Stimulated activated CD8-positive, alpha-beta memory T cell treated with anti-CD3 and anti-CD28 coated beads, Interleukin-15, amount 100 ng/mL, for 4 hours (primary cell): Measurements from ENCODE around the gene USP21.
"Not testable (repeated sequence)": the region's sequence is repeated elsewhere in the genome, so short reads cannot be mapped to it uniquely, and the experiment has no call there.

Experiments used
- DNase-seq, 2 donors: peaks; one replicate each; pipeline ENCODE4 v3.0.0-alpha.2; 2020; ENCODE audit warnings: low read depth in 2 of 2

Gene USP21, protein sequence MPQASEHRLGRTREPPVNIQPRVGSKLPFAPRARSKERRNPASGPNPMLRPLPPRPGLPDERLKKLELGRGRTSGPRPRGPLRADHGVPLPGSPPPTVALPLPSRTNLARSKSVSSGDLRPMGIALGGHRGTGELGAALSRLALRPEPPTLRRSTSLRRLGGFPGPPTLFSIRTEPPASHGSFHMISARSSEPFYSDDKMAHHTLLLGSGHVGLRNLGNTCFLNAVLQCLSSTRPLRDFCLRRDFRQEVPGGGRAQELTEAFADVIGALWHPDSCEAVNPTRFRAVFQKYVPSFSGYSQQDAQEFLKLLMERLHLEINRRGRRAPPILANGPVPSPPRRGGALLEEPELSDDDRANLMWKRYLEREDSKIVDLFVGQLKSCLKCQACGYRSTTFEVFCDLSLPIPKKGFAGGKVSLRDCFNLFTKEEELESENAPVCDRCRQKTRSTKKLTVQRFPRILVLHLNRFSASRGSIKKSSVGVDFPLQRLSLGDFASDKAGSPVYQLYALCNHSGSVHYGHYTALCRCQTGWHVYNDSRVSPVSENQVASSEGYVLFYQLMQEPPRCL

DNA sequence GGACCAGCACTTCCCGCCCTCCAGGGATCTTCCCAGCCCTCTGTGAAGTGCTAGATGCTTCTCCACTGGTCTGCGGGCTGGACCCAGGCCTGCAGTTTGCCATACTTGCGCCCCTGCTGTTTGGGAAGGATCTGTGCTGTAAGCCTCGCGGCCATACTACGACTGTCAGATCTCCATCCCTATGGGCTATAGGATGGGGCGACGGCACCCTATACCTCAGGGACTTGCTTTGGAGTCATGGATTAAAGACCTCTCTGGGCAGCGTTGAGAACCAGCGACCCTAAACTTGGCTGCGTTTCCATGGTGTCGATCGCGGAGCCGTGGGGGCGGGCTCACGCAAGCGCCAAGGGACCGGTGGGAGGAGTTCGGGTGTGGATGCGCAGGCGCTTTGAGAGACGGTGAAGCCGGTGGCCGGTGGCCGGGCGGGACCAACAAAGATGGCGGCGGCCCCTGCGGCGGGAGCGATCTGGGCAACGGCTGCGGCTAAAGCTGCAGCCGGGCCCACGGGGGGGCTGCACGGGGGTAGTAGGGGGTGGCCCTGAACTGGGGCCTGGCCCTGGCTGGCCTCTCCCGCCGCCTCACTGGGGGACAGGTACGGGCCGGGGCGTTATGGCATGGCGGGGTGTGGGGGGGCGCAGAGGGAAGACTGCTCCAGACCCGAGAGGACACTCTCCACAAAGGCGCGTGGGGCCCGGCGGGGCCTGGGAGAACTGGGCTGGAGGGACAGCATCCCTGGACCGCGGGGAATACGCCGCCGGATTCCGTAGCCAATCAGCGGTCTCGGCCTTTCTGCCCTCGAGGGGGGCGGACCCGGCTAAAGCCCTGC, at the start of gene USP21:
Gene USP21 (plus strand): TSS at position 414 of the 826 bp plus-strand sequence. CDS start 1,141 bp downstream, outside the sequence.
- peak; percentile 82 to 83 for DNase-seq

DNA sequence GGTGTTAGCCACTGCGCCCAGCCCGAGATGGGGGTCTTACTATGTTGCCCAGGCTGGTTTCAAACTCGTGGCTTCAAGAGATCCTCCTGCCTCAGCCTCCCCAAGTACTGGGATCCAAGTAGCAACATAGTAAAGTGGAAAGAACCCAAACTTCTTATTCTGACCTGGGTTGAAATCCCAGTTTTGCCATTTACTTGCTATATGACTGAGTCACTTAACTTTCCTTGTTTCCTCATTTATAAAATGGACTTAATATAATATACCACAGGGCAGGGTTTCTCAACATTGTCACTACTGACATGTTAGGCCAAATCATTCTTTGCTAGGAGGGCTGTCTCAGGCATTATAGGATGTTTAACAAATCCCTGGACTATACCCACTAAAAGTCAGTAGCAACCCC, 48.2 kb upstream of the USP21 start:
- no peak for DNase-seq

DNA sequence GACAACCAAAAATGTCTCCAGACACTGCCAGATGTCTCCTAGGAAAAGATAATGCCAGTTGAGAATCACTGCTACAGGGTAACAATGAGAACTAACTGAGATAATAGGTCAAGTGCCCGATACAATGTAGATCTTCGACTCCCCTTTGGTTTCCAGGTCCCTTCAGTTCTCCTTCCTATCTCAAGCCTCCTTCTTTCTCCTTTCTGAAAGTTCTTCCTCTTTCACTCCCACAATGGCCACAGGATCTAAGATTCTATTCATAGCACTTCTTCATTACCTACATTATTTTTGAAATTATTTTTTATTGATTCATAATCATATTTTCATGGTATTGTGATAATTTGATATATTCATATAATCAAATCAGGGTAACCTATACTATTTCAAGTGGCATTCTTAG, 47.8 kb upstream of the USP21 start:
- DNase-seq, result no peak

DNA sequence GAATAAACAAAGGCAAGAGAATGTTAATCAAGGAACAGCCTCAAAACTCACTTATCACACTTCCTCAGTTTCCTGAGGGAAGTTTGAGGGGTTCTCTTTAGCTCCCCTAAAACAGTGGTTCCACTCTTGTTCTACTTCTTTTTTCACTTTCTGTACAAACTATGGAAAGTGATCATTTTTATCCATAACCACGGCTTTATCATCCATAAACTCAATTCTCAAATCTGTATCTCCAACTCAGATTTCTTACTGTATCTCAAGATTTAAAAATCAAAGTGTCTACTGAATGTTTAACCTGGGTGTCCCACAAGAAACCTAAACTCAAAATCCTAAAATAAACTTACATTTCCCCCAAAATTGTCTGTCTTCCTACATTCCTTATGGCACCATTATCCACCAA, 45.4 kb upstream of the USP21 start:
- no peak for DNase-seq

DNA sequence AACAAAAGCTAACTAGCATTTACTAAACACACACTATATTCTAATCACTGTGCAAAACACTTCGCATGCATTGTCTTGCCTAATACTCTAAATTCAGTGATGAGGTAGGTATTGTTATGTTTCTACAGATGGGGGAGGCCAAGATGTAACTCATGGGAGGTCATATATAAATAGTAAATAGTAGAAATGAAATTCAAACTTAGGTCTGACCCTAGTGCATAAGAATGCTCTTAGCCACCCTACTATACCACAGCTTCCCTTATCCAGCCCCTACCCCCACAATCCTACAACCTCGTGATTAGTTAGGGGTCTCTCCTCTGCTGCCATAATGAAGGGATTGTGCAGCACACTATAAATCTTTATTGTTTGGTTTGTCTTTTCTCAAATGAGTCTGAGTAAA, 44.7 kb upstream of the USP21 start:
- DNase-seq, result no peak

DNA sequence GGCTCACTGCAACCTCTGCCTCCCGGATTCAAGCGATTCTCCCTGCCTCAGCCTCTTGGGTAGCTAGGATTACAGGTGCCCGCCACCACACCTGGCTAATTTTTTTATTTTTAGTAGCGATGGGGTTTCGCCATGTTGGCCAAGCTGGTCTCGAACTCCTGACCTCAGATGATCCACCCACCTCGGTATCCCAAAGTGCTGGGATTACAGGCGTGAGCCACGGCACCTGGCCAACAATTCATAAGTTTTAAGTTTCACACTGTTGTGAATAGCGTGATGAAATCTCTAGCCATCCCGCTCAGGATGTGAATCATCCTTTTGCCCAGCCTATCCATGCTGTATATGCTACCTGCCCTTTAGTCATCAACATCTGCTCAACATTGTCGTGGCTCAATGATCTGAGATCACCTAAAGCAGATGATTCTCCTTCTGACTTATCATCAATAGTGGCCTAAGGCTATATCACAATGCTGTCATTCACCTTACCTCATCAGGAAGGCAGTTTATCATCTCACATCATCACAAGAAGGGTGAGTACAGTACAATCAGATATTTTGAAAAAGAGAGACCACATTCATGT, 44.1 kb upstream of the USP21 start:
- DNase-seq, result no peak

DNA sequence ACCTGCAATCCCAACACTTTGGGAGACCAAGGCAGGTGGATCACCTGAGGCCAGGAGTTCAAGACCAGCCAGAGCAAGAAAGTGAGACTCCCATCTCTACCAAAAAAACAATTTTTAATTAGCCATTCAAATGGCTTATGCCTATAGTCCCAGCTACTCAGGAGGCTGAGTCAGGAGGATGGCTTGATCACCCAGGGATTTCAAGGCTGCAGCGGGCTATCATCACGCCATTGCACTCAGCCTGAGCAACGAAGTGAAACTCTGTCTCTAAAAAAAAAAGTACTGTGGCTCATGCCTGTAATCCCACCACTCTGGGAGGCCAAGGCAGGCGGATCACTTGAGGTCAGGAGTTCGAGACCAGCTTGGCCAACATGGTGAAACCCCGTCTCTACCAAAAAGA, 43.3 kb upstream of the USP21 start:
- not testable (repeated sequence) for DNase-seq

DNA sequence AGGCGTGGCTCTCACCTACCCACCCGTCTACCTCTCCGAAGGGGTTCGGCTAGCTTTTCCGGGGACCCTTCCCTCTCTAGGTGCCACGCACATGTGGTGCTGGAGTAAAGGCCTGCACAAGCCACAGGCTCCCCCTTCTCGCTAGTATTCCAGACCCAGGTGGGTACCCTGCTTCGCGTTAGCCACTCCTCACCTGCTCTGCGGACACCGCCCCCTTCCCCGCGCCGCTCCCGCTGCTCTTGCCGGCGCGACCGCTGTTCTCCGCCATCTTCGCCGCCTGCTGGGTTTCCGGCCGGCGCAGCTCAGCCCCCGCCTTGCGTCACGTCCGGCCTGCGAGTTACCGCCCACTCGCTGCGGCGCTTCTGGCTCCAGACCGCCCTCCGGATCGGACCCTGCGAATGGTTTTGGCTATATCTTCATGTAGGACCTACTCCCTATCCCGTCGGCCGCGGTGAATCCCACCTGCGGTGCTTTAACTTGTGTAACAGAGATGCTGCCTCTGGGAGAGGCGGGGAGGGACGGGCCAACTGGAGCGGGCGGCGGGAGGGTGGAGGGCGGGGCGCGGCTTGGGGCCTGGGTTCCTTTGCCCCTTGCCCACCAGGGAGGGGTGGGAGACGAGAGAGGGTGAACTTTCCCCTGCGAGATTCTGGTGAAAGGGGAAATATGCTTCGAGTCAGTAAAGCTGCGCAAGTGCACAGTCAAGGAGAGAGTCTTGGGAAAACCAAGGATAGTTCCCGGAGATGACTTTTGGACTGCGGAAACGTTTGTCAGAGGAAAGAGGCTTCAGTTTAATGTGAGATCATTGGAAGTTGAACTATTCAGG, 41.3 kb upstream of the USP21 start, which contains the start of the genes NIT1 and PFDN2:
Gene NIT1 (plus strand): TSS at position 347 of the 823 bp plus-strand sequence. CDS start 72 bp downstream, at position 419.
Gene PFDN2 (minus strand): TSS at position 279 of the 823 bp plus-strand sequence. CDS start 11 bp downstream, at position 268.
- DNase-seq, result peak; percentile 71 to 77

DNA sequence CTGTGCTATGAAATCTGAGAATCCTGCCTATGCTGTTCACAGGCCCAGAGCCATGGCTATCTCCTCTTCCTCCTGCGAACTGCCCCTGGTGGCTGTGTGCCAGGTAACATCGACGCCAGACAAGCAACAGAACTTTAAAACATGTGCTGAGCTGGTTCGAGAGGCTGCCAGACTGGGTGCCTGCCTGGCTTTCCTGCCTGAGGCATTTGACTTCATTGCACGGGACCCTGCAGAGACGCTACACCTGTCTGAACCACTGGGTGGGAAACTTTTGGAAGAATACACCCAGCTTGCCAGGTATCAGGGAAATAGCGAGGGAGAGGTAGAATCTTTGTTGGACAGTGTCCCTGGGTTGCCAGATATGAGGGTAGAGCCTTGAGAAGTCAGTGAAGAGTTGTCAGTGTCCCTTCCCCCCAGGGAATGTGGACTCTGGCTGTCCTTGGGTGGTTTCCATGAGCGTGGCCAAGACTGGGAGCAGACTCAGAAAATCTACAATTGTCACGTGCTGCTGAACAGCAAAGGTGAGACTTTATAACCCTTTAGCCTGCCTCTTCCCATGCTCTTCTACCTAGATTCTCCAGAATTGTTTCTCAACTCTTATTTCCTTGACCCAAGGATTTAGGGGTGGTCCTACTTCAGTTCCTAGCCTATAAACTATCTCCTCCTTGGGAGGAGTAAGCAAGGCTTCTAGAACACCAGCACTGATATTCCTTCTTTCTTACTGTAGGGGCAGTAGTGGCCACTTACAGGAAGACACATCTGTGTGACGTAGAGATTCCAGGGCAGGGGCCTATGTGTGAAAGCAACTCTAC, 40.0 kb upstream of the USP21 start:
- peak; percentile 27 to 51 for DNase-seq

DNA sequence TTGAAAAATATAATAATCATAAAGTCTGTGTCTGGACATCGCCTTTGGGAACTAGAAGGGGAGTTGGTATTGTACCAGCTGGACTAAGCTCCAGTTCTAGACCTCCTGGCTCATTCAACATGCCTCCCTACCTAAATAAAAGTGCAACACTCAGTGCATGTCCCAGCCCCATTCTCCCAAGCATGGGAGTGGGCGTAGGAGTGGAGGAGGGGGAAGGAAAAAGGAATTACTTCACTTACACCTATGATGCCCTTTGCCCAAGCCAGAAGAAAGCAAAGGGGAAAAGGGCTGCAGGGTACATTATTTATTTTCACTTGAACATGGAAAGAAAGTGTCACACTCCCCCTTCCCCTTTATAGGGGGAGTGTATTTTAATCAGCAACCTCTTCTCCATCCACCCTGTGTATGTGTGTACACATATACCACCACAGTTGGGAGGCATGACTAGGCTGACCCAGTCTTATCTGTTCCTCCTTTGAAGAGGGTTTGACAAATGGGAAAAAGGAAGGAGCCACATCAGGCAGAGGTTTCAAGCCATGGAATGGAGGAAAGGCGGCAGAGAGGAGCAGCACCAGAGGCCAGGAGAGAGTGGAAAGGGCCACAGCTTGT, 38.2 kb upstream of the USP21 start:
- DNase-seq, result no peak

DNA sequence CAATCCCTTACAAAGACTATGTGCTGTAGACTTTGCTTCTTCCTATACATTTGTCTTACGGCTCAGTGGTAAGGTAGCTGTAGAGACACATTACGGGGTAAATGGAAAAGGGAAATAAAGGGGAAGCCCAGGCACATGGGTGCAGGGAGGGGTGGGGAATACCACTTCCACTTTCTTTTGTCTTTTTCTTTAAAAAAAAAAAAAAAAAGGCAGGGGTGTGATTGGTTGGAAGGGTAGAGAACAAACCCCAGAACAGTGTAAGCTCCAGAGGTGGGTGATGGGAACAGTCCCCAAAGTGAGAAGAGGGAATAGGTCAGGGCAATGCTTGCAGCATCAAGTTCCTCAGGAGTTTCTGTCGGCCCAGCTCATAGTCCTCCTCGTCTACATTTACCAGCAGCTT, 37.5 kb upstream of the USP21 start:
- no peak for DNase-seq

DNA sequence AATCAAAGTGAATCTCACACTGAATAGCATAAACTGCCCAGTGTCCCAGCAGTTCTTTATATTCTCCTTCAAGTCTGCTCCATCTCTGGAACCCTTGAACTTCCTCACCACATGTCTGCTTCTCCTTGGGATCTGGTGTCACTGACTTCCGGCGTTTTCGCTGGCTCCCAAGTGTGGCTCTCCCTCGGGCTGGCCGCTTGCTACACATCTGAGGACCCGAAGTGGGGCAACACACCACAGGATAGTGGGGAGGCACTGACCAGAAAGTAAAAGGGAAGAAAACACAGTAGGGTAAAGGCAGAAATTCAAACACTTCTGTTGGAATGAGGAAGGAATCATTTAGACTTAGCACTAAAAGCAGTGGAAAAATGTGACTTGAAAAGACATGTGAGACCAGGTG, 36.3 kb upstream of the USP21 start:
- DNase-seq, result no peak

DNA sequence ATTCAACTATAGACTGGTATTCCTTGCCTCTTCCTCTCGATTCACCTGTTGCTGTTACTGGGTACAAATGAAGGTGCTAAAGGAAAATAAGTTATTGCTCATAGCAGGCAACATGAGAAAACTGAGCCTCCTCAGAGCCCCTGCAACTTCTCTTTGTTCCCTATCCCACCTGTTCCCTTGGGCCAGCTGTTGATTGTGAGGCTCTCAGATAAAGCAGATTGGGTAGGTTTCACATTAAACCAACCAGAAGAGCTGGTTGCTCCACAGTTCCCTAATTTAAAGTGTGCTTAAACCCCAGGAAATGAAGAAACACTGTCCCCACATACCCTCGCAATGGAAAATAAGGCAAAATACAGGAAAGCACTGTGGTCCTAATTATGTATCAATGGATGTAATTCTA, 31.7 kb upstream of the USP21 start:
- DNase-seq, result no peak

DNA sequence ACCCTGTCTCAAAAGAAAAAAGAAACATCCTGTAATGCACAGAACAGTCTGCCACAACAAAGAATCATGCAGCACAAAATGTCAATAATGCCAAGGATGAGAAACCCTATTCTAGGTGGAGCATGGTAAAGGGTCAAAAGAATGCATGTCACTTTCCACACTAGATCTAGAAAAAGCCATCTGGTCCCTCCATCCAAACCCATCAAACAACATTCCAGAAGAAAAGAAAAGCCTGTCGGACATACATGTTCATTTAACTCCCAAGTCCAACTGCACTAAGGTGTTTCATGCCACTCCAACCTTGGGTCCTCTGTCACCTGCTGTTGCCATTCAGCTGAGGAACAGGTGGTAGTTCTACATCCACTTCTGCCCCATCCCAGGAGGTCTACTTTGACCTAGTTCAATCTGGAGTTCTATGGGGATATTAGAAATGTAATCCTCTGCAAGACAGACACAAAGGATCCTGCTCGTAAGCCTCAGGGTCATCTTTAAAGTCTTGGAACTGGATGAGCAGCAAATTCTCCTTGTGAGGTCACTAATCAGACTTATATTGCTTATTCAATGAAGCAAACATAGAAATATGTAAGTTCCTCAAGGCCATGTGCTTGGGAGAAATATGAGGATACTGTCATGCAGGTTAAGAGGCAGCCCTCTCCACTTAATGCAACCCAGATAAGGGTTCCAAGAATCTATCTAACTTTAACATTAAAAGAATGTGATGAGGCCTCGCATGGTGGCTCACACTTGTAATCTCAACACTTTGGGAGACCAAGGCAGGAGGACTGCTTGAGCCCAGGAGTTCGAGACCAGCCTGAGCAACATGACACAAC, 30.5 kb upstream of the USP21 start:
- DNase-seq, result no peak

DNA sequence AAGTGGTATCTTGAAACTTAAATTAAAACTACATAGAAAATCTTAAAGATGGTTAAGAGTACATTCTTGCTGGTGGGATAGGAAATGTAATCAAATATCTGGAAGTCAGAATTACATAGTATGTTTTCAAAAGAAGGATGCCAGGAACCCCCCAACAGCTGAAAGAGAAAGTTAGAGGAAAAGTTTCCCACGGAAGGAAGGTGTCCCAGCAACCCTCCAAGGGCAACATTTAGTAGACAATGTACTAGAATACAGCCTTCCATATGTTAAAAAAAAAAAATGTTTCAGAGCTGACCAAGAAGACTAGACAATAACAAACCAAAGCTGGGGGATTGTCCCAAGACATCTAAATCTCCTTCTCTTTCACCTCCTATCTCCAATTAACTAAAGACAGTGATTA, 29.0 kb upstream of the USP21 start:
- no peak for DNase-seq

DNA sequence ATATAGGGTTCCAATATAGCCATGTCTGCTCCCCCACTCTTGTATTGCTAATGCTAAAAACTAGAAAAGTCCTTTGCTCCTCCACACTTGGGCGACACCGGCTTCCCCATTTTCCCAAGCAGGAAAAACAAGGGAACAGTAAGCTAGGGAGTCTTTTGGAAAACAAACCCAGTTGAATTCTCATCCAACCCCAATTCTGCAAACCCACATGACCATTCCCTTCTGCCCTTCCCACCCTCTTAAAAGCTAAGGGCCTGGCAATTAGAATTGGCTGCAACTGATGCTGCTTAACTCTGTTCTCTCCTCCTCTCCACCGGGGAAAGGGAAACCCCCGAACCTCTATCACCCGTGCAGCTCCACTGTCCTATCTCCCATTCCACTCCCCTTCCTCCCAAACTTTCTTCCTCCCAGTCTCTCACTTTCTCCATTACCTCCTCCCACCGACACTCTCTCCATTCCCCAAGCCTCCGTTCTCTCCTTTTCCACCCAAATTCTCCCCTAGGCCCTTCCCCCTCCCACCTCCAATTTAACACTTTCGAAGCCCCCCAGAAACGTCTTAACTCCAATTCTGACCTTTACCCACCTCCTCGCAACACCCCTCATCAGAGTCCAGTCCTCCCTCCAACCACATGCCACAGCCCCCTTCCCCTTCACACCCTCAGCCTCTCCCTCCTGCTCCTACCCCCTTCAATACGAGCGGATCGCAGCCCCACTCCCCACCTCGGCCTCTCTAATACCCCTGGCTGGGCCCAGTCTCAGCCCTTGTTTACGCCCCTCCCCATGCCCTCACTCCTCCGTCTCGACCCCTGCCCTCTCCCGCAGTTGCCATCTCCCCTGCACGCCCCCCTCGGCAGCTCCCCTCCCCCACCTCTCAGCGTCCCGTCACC, 27.5 kb upstream of the USP21 start:
- no peak for DNase-seq

DNA sequence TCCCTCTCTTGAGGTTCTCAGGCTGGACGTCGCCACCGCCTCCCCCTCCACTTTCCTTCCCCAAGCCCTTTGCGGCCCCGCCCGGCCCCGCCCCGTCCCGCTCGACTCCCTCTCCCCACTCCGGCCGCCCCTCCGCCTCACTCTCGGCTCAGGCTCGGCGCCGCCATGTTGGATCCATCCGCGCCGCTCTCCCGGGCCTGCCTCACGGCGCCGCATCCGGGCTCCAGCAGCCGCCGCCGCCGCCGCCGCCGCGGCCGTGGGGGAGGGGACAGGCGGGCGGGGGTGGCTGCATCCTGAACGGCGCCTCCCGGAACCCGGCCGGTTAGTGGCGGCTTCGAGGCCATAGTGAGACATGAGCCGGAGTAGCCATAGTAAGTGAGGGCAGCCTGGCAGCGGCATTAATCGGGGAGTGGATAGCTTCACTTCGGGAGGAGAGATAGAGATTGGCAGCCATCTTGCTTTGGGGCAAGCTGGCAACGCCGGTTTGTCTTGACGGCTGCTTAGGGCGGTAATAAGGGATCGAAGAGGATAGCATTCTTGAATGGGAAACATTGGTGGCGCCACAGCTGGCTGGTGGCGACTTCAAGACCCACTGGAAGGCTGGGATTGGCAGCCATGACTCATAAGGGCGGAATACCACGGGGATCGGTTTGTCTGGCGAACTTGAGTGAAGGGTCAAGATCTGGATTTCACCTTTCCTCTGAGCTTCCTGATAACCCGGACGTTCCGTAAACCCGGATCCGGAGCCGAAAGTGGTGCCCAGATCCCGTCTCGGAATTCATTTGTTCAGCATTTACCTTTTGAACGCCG, 26.7 kb upstream of the USP21 start, which contains the start of gene DEDD:
Gene DEDD (minus strand): TSS at position 258 of the 810 bp plus-strand sequence. CDS start 8,205 bp downstream, outside the sequence.
- DNase-seq, result peak; percentile 81 to 88
